Motor neuron (in vitro differentiated cells): ENCODE data around the gene RPIA. TPM values are rescaled to one million over a fixed set of nuclear protein-coding genes. Genes with fewer than 3 reads are reported as not detected.
A peak's percentile ranks its signal among the peaks of the same experiment; 100 is the strongest.
"Not testable (repeated sequence)": the region's sequence is repeated elsewhere in the genome, so short reads cannot be mapped to it uniquely, and the experiment has no call there.

ENCODE experiments used
- ATAC-seq, 8 experiments: fragments of 200-7000 bp; cut with Tn5 transposase; replicated peaks in 6 of 8; 2 replicates each; pipeline ENCODE4 v1.8.0; 2021; ENCODE audit warnings: mild to moderate bottlenecking in 8 of 8, moderate library complexity in 8 of 8
- H3K27ac ChIP-seq, 2 donors: fragments of 250-450 bp; sonication (Bioruptor Pico); 2 replicates each; pipeline ENCODE4 v1.9.0; 2021; ENCODE audit warnings: antibody characterized with exemption in 2 of 2, mild to moderate bottlenecking in 2 of 2, moderate library complexity in 1 of 2
- H3K4me1 ChIP-seq, 2 donors: fragments of 250-450 bp; sonication (Bioruptor Pico); replicated peaks in 1 of 2; 2 replicates each; pipeline ENCODE4 v1.6.1; 2021; ENCODE audit warnings: antibody characterized with exemption in 2 of 2, mild to moderate bottlenecking in 2 of 2, moderate library complexity in 1 of 2
- H3K4me3 ChIP-seq, 5 donors: fragments of 250-450 bp; sonication (Bioruptor Pico); 2 replicates each; pipeline ENCODE4 v1.9.0; 2021; ENCODE audit warnings: antibody characterized with exemption in 5 of 5, mild to moderate bottlenecking in 5 of 5, moderate library complexity in 4 of 5
- WGBS, 10 experiments: fragments of 450-650 bp; shearing (Covaris generic); methylation state at CpG; one replicate each; pipeline ENCODE4 v1.0.0; 2022; 5-methylcytosine and 5-hydroxymethylcytosine counted together
- in situ Hi-C, 9 experiments: fragments of 400-800 bp; cut with MboI; loops; one replicate each; pipeline ENCODE4 v1.15.0; 2021; ENCODE audit warnings: low sequenced_read_pairs in 9 of 9, low pct_unique_long_range_greater_than_20kb in 2 of 9; ENCODE audit not compliant: unreplicated experiment in 9 of 9
- total RNA-seq, 8 experiments: library from RNA; unstranded; fragments of 300-600 nt; gene quantifications; 2 replicates each; pipeline versions ENCODE4 v1.2.3 to v1.2.4, GENCODE V29; 2022

The RPIA gene
- total RNA-seq, 8 experiments from 2014 or later = 6.1 to 17.1 (median 8.5) TPM

DNA sequence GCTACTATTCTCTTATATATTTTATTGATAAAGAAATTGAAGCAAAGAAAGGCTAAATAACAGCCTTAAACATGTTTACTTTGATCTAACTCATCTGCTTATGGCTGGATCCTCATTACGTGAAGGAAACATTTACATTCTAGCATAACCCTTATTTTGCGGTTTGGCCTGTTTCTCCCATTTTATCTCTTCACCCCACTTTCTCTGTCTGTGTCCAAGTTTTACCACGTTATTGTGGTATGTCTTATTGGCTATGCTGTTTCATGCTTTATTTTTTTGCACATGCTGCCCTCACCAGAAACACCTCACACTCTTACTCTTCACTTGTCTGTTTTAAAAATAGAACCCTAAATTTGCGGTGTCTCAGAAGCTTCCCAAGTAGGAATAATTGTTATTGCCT, 78.5 kb downstream of the RPIA start:
- H3K4me3 ChIP-seq = no peak overlapping the region
- no peak for ATAC-seq
- peaks cover 0 to 3% of the 10 kb centered on the region in 2 donors for H3K4me1 ChIP-seq
- no peak overlapping the region for H3K27ac ChIP-seq
- in situ Hi-C loops = no loop called here
- WGBS, 10 experiments = 55 to 93% (median 78%) methylated on average over 2 to 4 of the region's 4 CpGs; no CpG with 5 or more reads in 1 of the 10 experiments

DNA sequence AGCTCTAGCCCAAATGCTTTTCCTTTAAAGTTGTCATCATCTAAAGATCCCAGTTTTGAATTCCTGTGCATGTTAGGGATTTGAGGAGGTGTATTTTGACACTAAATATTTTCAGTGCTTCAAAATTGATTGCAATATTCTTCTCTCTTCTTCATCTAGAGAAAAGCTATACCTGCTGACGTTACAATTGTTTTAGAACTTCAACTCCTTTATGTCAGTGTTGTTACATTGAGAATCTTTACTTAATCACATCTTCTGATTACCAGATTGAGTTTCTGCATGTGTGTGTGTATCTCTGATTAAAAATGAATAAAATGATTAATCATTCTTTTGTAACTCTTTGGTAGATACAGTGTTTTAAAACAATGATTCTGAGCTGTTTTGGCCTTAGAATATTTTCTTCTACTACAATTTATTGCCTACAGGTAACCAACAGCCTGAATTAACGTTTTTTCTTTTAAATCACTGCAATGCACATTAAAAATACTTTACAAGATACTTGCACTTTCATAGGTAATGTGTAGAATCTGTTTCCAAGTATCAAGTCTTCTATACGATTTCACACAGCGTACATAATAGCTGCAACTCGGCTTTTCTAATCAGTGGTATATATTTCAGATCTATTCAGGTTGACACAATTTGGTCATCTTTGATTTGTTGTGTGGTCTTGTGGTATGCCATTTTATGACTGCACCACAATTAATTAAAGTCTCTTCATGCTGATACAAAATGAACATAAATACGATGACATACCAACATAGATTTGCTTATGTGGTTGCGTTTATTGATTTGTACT, 82.0 kb downstream of the RPIA start:
- H3K27ac ChIP-seq, H3K4me1 ChIP-seq, in situ Hi-C loops, ATAC-seq, H3K4me3 ChIP-seq: not testable (repeated sequence)
- 23 to 50% (median 42%) methylated on average over 6 to 7 of the region's 7 CpGs for WGBS, 10 experiments

- in situ Hi-C loops, H3K4me3 ChIP-seq, ATAC-seq, H3K27ac ChIP-seq, H3K4me1 ChIP-seq: not testable (repeated sequence)
- whole genome bisulfite sequencing, 10 experiments = 66 to 100% (median 98%) methylated on average over 1 to 2 of the region's 2 CpGs
These were observed 97.7 kb downstream of the RPIA start for GRCh38 chr2:88789213-88789612.

- H3K27ac ChIP-seq, H3K4me1 ChIP-seq, in situ Hi-C loops, H3K4me3 ChIP-seq: not testable (repeated sequence)
- WGBS, 10 experiments = 25 to 100% (median 74%) methylated on average over 1 to 2 of the region's 2 CpGs; no CpG with 5 or more reads in 1 of the 10 experiments
- ATAC-seq = peak in 1 of 8 experiments; percentile 12
These were observed 104.5 kb downstream of the RPIA start for GRCh38 chr2:88795932-88796331.

- H3K4me1 ChIP-seq, H3K27ac ChIP-seq, H3K4me3 ChIP-seq, in situ Hi-C loops: not testable (repeated sequence)
- ATAC-seq = peak in 3 of 8 experiments; percentile 67 to 97 (median 95)
- 0 to 100% (median 69%) methylated on average over 1 of the region's 1 CpG; no CpG with 5 or more reads in 2 of the 10 experiments for WGBS, 10 experiments
These were observed 105.0 kb downstream of the RPIA start for GRCh38 chr2:88796523-88796922.

- H3K4me3 ChIP-seq, H3K27ac ChIP-seq, in situ Hi-C loops, H3K4me1 ChIP-seq: not testable (repeated sequence)
- 29 to 86% (median 58%) methylated on average over 1 of the region's 1 CpG; no CpG with 5 or more reads in 4 of the 10 experiments for WGBS, 10 experiments
- ATAC-seq = peak in 1 of 8 experiments; percentile 15
These were observed 105.7 kb downstream of the RPIA start for GRCh38 chr2:88797164-88797563.

Other genes starting within 250 kb of the RPIA start
- gene FOXI3, start 239.0 kb upstream of the RPIA start, total RNA-seq = under 1 TPM in 6 of 8 experiments, not detected in 2; 0.17 to 0.86 (median 0.23) TPM
- 10 to 100 TPM; 17.7 to 39.8 (median 25.0) TPM for gene EIF2AK3, start 64.2 kb upstream of the RPIA start, total RNA-seq